Heart right ventricle (tissue), 16 donors: ENCODE measurements around the gene NPBWR2. TPM values are rescaled to one million over a fixed set of nuclear protein-coding genes. Genes with fewer than 3 reads are reported as not detected.

Experiments
- ATAC-seq, 8 donors: fragments of 200-7000 bp; cut with Tn5 transposase; one replicate each; pipeline ENCODE4 v1.9.1; 2020; ENCODE audit warnings: mild to moderate bottlenecking in 8 of 8, moderate library complexity in 8 of 8, moderate number of reproducible peaks in 1 of 8
- DNase-seq, 2 donors: peaks; one replicate each; pipeline ENCODE4 v3.0.0-alpha.2; 2020
- H3K27ac ChIP-seq, 10 donors: fragments of 200-600 bp; sonication (generic) in 2 of 10; one replicate each; pipeline versions ENCODE4 v1.5.0 to v1.8.0; 2020 to 2022; ENCODE audit warnings: mild to moderate bottlenecking in 3 of 10
- H3K27me3 ChIP-seq, 7 donors: fragments of 200-600 bp; one replicate each; pipeline ENCODE4 v1.8.0; 2021 to 2022; ENCODE audit warnings: mild to moderate bottlenecking in 2 of 7
- H3K36me3 ChIP-seq, 9 donors: fragments of 200-600 bp; sonication (generic) in 1 of 9; one replicate each; pipeline versions ENCODE4 v1.5.0 to v1.8.0; 2020 to 2022; ENCODE audit warnings: mild to moderate bottlenecking in 2 of 9
- H3K4me1 ChIP-seq, 9 donors: fragments of 200-600 bp; sonication (generic) in 1 of 9; one replicate each; pipeline versions ENCODE4 v1.5.0 to v1.8.0; 2020 to 2022; ENCODE audit warnings: mild to moderate bottlenecking in 4 of 9
- H3K4me3 ChIP-seq, 10 donors: fragments of 200-600 bp; sonication (generic) in 2 of 10; one replicate each; pipeline versions ENCODE4 v1.5.0 to v1.8.0; 2020 to 2022; ENCODE audit warnings: mild to moderate bottlenecking in 7 of 10, moderate library complexity in 2 of 10
- H3K9me3 ChIP-seq, 11 donors: fragments of 200-600 bp in 10 of 11; sonication (generic) in 2 of 11; one replicate each; pipeline versions ENCODE4 v1.5.0 to v1.8.0; 2013 to 2022; ENCODE audit warnings: mild to moderate bottlenecking in 2 of 11, control low read depth in 1 of 11, moderate library complexity in 1 of 11
- WGBS, 2 donors: extraction: QIAGEN DNeasy Blood & Tissue Kit; methylation state at CpG; one replicate each; pipeline ENCODE4 v1.1.7; 2013; ENCODE audit warnings: inconsistent platforms in 1 of 2; 5-methylcytosine and 5-hydroxymethylcytosine counted together
- intact Hi-C, 10 donors: fragments of 100-400 bp; cut with DNase I; formaldehyde crosslinking; loops; one replicate each; pipeline versions ENCODE4 v1.11.1 to v1.14.2; 2022
- polyA plus RNA-seq, 2 donors: library from polyadenylated mRNA; stranded (reverse); fragments of 200-250 nt; gene quantifications; one replicate each; pipeline ENCODE4 v1.2.3, GENCODE V29; 2013
- total RNA-seq, 10 donors: library from RNA; stranded (reverse); fragmentation: NEBNext Ultra II Directional in 3 of 10; extraction: Animal tissue kit (Norgen Biotek cat#: 25700) in 3 of 10; gene quantifications; one replicate each; pipeline versions ENCODE4 v1.2.1 to v1.2.4, GENCODE V29; 2021 to 2023
- TF ChIP-seq, protein P1 (sequence below), 9 donors: fragments of 200-600 bp; sonication (generic) in 2 of 9; IDR thresholded peaks; one replicate each; pipeline versions ENCODE4 v1.5.0 to v1.8.0; 2021 to 2022; ENCODE audit warnings: antibody characterized with exemption in 9 of 9, mild to moderate bottlenecking in 5 of 9, moderate library complexity in 1 of 9
- donor health status: Arrhythmogenic right ventricular cardiomyopathy.
- donor health status: ischemic (EF 13 %, LVEDD 7.1; RV severe dilation, severe dysfunction).
- donor health status: healthy with polysubstance abuse.
- donor health status: DM: no; HTN: yes; CAD: no.
- donor health status: DM: no; HTN: no; CAD: no.
- donor health status: ischemic (EF 25% LVEDD 6.9; RV normal size, moderate dysfunction).
- donor health status: ischemic (EF 25% LVEDD 5.7; RV mildly dilated, moderate dysfunction).
- donor health status: healthy.
- donor health status: DM: yes; HTN: yes; CAD: no.
- donor health status: Ischemic cardiomyopathy.
- donor health status: ischemic (EF 35%, LVEDD 5.7; RV mildly dilated, moderate dysfunction).
- donor health status: nonischemic (EF 11% LVEDD 7.7; RV severe dilation, severe dysfunction).
- donor health status: DM: yes; HTN: yes; CAD: no.
- donor health status: PGD.
- donor health status: ischemic (EF 29% LVEDD 5.4; RV normal size, mild dysfunction).
- donor health status: nonischemic (EF 23%, LVEDD 6.1; RV moderate dilation, normal function).

The NPBWR2 gene
- total and polyA plus RNA-seq, 12 donors: not detected

GRCh38 chr20:64067005-64067632 is 40.2 kb downstream of the NPBWR2 start:
- Histone ChIP-seq H3K36me3 (peaks cover 0 to 22% (median 0%) of the 10 kb centered on the region in 9 donors), H3K27ac (no peak overlapping the region), H3K4me3 (no peak overlapping the region), H3K9me3 (no peaks in the 10 kb centered on the region), H3K27me3 (no peaks in the 10 kb centered on the region), H3K4me1 (peaks cover 5 to 45% (median 24%) of the 10 kb centered on the region in 9 donors)
- ATAC-seq (no peak), DNase-seq (no peak)
- WGBS, 2 donors: 71 to 77% methylated on average over 6 of the region's 6 CpGs
- TF ChIP-seq, protein P1, sequence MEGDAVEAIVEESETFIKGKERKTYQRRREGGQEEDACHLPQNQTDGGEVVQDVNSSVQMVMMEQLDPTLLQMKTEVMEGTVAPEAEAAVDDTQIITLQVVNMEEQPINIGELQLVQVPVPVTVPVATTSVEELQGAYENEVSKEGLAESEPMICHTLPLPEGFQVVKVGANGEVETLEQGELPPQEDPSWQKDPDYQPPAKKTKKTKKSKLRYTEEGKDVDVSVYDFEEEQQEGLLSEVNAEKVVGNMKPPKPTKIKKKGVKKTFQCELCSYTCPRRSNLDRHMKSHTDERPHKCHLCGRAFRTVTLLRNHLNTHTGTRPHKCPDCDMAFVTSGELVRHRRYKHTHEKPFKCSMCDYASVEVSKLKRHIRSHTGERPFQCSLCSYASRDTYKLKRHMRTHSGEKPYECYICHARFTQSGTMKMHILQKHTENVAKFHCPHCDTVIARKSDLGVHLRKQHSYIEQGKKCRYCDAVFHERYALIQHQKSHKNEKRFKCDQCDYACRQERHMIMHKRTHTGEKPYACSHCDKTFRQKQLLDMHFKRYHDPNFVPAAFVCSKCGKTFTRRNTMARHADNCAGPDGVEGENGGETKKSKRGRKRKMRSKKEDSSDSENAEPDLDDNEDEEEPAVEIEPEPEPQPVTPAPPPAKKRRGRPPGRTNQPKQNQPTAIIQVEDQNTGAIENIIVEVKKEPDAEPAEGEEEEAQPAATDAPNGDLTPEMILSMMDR (IDR thresholded peaks at IDR 0.05): no peak
- intact Hi-C loops: loop anchor here in 1 of 10 donors (5.0 kb wide), 1 partner anchor 85 kb away; the partner anchor contains the start of gene PRPF6

DNA sequence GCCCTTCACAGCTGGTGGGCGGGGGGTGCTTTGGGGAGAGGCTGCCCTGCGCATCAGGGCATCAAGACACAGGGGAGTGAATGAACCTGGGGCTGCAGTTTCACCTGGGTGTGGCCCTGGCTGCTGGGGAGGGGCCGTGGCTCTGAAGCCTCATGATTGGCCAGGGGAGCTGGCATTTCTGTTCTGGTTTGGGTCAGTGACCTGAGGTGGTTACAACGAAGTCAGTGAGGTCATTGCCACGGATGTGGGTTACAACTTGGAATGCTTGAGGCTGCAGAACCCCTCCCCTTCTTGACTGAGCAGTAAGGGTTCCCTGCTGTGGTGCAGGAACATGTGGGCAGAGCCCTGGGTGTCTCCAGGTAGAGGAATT is 41.4 kb downstream of the NPBWR2 start:
- no peaks in the 10 kb centered on the region for H3K27me3 ChIP-seq
- H3K4me1 ChIP-seq: peaks cover 5 to 46% (median 25%) of the 10 kb centered on the region in 9 donors
- no peak overlapping the region for H3K27ac ChIP-seq
- H3K36me3 ChIP-seq: peaks cover 0 to 12% (median 0%) of the 10 kb centered on the region in 9 donors
- ATAC-seq: no peak
- no peaks in the 10 kb centered on the region for H3K9me3 ChIP-seq
- TF ChIP-seq, protein P1 (IDR thresholded peaks at IDR 0.05): no peak
- no peak overlapping the region for H3K4me3 ChIP-seq
- WGBS, 2 donors: 54 to 57% methylated on average over 5 of the region's 5 CpGs
- intact Hi-C loops: loop anchor here in 1 of 10 donors (5.0 kb wide), 1 partner anchor 84 kb away; the partner anchor contains the start of gene PRPF6
- DNase-seq: no peak

GRCh38 chr20:64065062-64065973 is 42.0 kb downstream of the NPBWR2 start:
- ATAC-seq (no peak), DNase-seq (no peak)
- Histone ChIP-seq H3K4me1 (peaks cover 5 to 46% (median 25%) of the 10 kb centered on the region in 9 donors), H3K27ac (no peak overlapping the region), H3K27me3 (no peaks in the 10 kb centered on the region), H3K36me3 (peaks cover 0 to 6% (median 0%) of the 10 kb centered on the region in 9 donors), H3K9me3 (no peaks in the 10 kb centered on the region), H3K4me3 (no peak overlapping the region)
- 60% methylated on average over 27 of the region's 27 CpGs for WGBS, 2 donors
- TF ChIP-seq, protein P1 (IDR thresholded peaks at IDR 0.05): no peak
- intact Hi-C loops: loop anchor here in 1 of 10 donors (5.0 kb wide), 1 partner anchor 83 kb away; the partner anchor contains the start of gene PRPF6

DNA sequence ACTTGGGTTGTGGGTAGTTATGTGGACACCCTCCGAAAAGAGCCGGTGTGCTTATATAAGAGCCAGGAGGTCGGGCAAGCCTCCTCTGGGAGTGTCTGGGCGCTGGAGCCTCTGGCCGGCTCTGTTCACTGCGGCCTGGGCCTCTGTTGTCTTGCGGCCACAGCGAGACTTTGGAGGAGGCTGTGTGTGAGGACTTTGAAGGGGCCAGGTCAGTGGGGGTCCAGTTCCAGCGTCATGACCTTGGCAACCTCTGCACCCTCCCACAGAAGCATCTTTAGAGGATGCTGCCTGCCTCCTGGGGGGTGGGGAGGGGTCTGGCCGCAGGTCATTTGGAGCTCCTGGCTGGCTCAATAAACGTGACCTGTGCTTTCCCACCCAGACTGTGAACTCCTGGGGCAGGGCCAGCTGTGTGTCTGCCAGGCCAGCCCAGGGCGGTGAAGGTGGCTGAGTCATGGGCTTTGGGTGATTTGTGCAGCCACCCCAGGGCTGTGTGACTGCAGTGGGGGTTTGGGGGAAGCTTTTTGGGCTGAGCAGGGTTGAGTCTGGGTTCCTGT is 43.1 kb downstream of the NPBWR2 start:
- H3K4me3 ChIP-seq: peak overlapping the region in 9 of 10 donors; percentile 77 to 100 (median 94)
- WGBS, 2 donors: 32 to 37% methylated on average over 12 of the region's 12 CpGs
- intact Hi-C loops: no loop called here
- DNase-seq (no peak), ATAC-seq (peak in 3 of 8 donors; percentile 8 to 20 (median 19))
- peak overlapping the region in 8 of 10 donors; percentile 49 to 92 (median 89) for H3K27ac ChIP-seq
- peaks cover 5 to 46% (median 25%) of the 10 kb centered on the region in 9 donors for H3K4me1 ChIP-seq
- H3K9me3 ChIP-seq: no peaks in the 10 kb centered on the region
- peaks cover 0 to 2% (median 0%) of the 10 kb centered on the region in 9 donors for H3K36me3 ChIP-seq
- no peaks in the 10 kb centered on the region for H3K27me3 ChIP-seq
- TF ChIP-seq, protein P1 (IDR thresholded peaks at IDR 0.05): no peak
